ENCODE results near the gene DLG2. TPM values are rescaled to one million over a fixed set of nuclear protein-coding genes. Genes with fewer than 3 reads are reported as not detected.
"Not testable (repeated sequence)": the region's sequence is repeated elsewhere in the genome, so short reads cannot be mapped to it uniquely, and the experiment has no call there.

Gene DLG2
- total RNA-seq, 4 donors from 2014 or later = 2.9 to 30.2 (median 22.6) TPM

DNA sequence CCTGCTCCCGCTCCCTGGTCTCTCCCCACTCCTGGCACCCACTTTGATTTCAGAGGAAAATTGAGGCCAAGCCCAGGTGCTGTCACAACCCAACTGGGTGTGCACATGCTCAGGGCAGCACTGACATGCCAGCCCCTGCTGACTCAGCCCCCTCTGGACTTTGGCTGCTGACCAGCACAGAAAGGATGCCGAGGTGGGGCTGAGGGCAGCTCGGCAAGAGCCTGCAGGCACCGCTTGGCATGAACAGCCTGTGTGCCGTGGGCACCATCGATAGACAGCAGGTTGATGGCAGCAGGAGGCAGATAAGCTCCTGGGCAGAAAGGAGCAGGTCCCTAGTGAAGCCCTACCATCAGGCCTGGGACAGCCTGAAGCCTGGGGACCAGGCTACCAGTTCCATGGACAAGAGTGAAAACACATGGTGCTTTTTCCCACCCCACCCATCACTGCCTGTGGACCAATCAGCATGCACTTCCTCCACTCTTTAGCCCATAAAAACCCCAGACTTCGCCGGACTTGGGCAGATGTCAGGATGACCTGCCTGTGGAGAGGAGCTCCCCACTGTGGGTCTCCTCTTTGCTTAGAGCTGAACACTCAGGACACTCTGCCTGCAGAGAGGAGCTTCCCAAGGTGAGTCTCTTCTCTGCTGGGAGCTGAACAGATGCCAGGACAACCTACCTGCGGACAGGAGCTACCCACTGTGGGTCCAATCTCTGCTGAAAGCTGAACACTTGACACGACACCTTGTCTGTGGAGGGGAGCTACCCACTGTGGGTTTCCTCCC lies 832.3 kb downstream of the DLG2 start:
- Histone ChIP-seq H3K27ac (no peak overlapping the region), H3K9me3 (no peaks in the 10 kb centered on the region), H3K36me3 (no peaks in the 10 kb centered on the region), H3K4me3 (no peak overlapping the region), H3K4me1 (no peaks in the 10 kb centered on the region), H3K27me3 (no peaks in the 10 kb centered on the region)
- TF ChIP-seq, protein P1, sequence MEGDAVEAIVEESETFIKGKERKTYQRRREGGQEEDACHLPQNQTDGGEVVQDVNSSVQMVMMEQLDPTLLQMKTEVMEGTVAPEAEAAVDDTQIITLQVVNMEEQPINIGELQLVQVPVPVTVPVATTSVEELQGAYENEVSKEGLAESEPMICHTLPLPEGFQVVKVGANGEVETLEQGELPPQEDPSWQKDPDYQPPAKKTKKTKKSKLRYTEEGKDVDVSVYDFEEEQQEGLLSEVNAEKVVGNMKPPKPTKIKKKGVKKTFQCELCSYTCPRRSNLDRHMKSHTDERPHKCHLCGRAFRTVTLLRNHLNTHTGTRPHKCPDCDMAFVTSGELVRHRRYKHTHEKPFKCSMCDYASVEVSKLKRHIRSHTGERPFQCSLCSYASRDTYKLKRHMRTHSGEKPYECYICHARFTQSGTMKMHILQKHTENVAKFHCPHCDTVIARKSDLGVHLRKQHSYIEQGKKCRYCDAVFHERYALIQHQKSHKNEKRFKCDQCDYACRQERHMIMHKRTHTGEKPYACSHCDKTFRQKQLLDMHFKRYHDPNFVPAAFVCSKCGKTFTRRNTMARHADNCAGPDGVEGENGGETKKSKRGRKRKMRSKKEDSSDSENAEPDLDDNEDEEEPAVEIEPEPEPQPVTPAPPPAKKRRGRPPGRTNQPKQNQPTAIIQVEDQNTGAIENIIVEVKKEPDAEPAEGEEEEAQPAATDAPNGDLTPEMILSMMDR (IDR thresholded peaks at IDR 0.05) = no peak
- intact Hi-C loops (cut with DNase I; ENCODE audit: low total_unique reads) = no loop called here
- DNase-seq = no peak

DNA sequence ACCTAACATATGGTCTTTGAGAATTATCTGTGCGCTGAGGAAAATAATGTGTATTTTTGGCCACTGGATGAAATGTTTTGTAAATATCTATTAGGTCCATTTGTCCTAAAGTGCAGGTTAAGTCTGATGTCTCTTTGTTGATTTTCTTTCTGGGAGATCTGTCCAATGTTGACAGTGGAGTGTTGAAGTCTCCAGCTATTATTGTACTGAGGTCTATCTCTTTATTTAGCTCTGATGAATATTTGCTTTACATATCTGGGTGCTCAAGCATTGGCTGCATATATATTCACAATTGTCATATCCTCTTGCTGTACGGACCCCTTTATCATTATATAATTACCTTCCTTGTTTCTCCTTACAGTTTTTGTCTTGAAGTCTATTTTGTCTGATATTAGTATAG lies 833.8 kb downstream of the DLG2 start:
- intact Hi-C loops (cut with DNase I; ENCODE audit: low total_unique reads) = no loop called here
- Histone ChIP-seq H3K4me1 (no peaks in the 10 kb centered on the region), H3K27me3 (no peaks in the 10 kb centered on the region), H3K4me3 (no peak overlapping the region), H3K9me3 (no peaks in the 10 kb centered on the region), H3K36me3 (no peaks in the 10 kb centered on the region), H3K27ac (no peak overlapping the region)
- no peak for TF ChIP-seq POLR2A (IDR thresholded peaks at IDR 0.05)
- TF ChIP-seq, protein P1 (IDR thresholded peaks at IDR 0.05) = no peak
- no peak for DNase-seq

DNA sequence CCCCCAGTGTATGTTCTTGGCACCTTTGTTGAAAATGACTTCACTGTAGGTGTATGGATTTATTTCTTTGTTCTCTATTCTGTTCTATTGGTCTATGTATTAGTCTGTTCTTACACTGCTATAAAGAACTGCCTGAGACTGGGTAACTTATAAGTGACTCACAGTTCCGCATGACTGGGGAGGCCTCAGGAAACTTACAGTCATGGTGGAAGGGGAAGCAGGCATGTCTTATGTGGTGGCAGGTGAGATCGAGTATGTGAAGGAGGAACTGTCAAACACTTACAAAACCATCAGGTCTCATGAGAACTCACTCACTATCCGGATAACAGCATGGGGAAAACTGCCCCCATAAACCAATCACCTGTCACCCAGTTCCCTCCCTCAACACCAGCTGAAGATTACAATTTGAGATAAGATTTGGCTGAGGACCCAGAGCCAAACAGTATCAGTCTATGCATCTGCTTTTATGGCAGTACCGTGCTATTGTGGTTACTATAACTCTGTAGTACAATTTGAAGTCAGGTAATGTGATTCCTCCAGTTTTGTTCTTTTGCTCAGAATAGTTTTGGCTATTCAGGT lies 836.2 kb downstream of the DLG2 start:
- no peak for DNase-seq
- TF ChIP-seq POLR2A (IDR thresholded peaks at IDR 0.05) = no peak
- TF ChIP-seq, protein P1 (IDR thresholded peaks at IDR 0.05) = no peak
- H3K27me3 ChIP-seq = no peaks in the 10 kb centered on the region
- intact Hi-C loops (cut with DNase I; ENCODE audit: low total_unique reads) = no loop called here
- no peak overlapping the region for H3K27ac ChIP-seq
- H3K36me3 ChIP-seq = no peaks in the 10 kb centered on the region
- no peaks in the 10 kb centered on the region for H3K9me3 ChIP-seq
- H3K4me3 ChIP-seq = no peak overlapping the region
- H3K4me1 ChIP-seq = no peaks in the 10 kb centered on the region

DNA sequence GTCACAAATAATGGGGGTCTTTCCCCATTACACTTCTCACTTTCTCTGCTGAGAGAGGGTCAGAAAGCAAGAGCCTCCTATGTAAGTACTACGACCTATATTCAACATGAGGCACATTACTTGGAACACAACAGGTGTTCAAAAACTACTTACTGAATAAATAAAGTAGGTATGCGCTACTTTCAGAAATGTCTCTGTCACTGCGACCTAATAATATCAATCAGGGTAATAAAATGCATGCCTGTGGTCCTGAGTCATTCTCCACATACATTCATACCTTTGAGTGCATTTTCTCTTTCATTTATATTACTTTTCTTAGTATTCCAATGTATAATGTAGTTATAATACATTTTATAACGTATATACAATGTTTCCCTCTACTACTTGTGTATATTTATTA lies 838.9 kb downstream of the DLG2 start:
- no peaks in the 10 kb centered on the region for H3K27me3 ChIP-seq
- intact Hi-C loops (cut with DNase I; ENCODE audit: low total_unique reads) = no loop called here
- no peaks in the 10 kb centered on the region for H3K9me3 ChIP-seq
- no peak overlapping the region for H3K4me3 ChIP-seq
- TF ChIP-seq POLR2A (IDR thresholded peaks at IDR 0.05) = no peak
- TF ChIP-seq, protein P1 (IDR thresholded peaks at IDR 0.05) = no peak
- DNase-seq = no peak
- H3K36me3 ChIP-seq = no peaks in the 10 kb centered on the region
- H3K27ac ChIP-seq = no peak overlapping the region
- H3K4me1 ChIP-seq = no peaks in the 10 kb centered on the region

- DNase-seq; H3K4me1 ChIP-seq; H3K36me3 ChIP-seq; H3K27ac ChIP-seq; H3K9me3 ChIP-seq; intact Hi-C loops (cut with DNase I; ENCODE audit: low total_unique reads); H3K27me3 ChIP-seq; H3K4me3 ChIP-seq: not testable (repeated sequence)
Measured at GRCh38 chr11:84784158-84784557, 843.0 kb downstream of the DLG2 start.

All from uterus (tissue), 4 donors.